ENCODE results near the gene RAB20. TPM values are rescaled to one million over a fixed set of nuclear protein-coding genes. Genes with fewer than 3 reads are reported as not detected.
A peak's percentile ranks its signal among the peaks of the same experiment; 100 is the strongest.

Gene RAB20
- total RNA-seq, 2 experiments from 2014 or later = 3.9 to 4.2 TPM

DNA sequence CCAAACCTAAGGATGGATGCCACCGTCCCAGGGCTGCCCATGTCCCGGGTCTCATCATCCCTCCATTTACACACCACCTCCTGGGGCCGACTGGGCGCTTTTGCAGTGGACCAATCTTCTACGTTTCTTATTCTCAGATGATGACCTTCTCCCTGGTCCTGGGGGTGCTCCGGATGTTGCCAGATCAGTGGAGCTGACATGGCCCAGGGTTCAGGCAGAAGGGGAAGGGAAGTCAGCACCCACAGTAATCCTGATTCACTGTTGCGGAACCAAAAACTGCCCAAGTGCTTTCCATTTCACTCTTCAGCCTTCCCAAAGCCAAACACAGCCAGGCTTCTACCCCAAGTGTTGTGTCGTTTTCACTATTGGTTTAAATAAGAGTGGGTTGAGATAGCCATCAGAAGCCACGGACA is 29.8 kb downstream of the RAB20 start:
- Mint-ChIP-seq H3K27ac (no peak overlapping the region), H3K4me3 (no peak overlapping the region), H3K9me3 (ENCODE audit: insufficient read depth) (no peaks in the 10 kb centered on the region), H3K4me1 (ENCODE audit: low read depth) (peaks cover 6% of the 10 kb centered on the region), H3K27me3 (ENCODE audit: low read depth) (no peaks in the 10 kb centered on the region), H3K36me3 (ENCODE audit: low read depth) (peaks cover 2% of the 10 kb centered on the region)
- no peak for ATAC-seq
- POLR2A ChIA-PET = no interaction called here
- CTCF ChIA-PET = no interaction called here
- DNase-seq = no peak

- H3K4me3 Mint-ChIP-seq = no peak overlapping the region
- H3K27ac Mint-ChIP-seq = no peak overlapping the region
- ATAC-seq = no peak
- DNase-seq = no peak
- peaks cover 8% of the 10 kb centered on the region for H3K4me1 Mint-ChIP-seq (ENCODE audit: low read depth)
- no peaks in the 10 kb centered on the region for H3K9me3 Mint-ChIP-seq (ENCODE audit: insufficient read depth)
- CTCF ChIA-PET = no interaction called here
- no peaks in the 10 kb centered on the region for H3K36me3 Mint-ChIP-seq (ENCODE audit: low read depth)
- H3K27me3 Mint-ChIP-seq (ENCODE audit: low read depth) = no peaks in the 10 kb centered on the region
- POLR2A ChIA-PET = no interaction called here
These were observed 30.4 kb downstream of the RAB20 start for GRCh38 chr13:110531100-110531499.

- H3K36me3 Mint-ChIP-seq (ENCODE audit: low read depth) = no peaks in the 10 kb centered on the region
- ChIA-PET CTCF (no interaction called here), POLR2A (no interaction called here)
- H3K27me3 Mint-ChIP-seq (ENCODE audit: low read depth) = no peaks in the 10 kb centered on the region
- H3K4me1 Mint-ChIP-seq (ENCODE audit: low read depth) = peaks cover 19% of the 10 kb centered on the region
- no peaks in the 10 kb centered on the region for H3K9me3 Mint-ChIP-seq (ENCODE audit: insufficient read depth)
- DNase-seq (no peak), ATAC-seq (no peak)
- no peak overlapping the region for H3K4me3 Mint-ChIP-seq
- H3K27ac Mint-ChIP-seq = no peak overlapping the region
These were observed 31.8 kb downstream of the RAB20 start for GRCh38 chr13:110529522-110530311.

DNA sequence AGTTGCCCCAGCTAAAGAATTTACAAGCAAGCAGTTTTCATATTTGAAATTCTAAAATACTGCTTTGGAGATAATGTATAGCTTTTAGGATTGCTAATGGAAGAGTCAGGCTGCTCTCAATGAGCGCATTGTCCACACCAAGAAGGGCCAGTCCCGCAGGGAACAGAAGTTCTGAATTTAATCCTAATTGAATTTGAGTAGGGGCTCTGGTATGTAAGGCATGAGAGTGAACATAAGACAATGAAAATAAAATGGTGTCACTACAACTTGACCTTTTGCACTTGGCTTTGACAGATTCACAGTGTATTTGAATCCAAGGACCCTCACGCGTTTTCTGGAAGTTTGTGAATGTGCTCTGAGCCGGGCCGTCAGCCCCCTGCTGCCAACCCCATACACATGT is 32.6 kb downstream of the RAB20 start:
- H3K4me1 Mint-ChIP-seq (ENCODE audit: low read depth) = peaks cover 27% of the 10 kb centered on the region
- H3K9me3 Mint-ChIP-seq (ENCODE audit: insufficient read depth) = no peaks in the 10 kb centered on the region
- ChIA-PET POLR2A (no interaction called here), CTCF (no interaction called here)
- H3K36me3 Mint-ChIP-seq (ENCODE audit: low read depth) = no peaks in the 10 kb centered on the region
- H3K27me3 Mint-ChIP-seq (ENCODE audit: low read depth) = no peaks in the 10 kb centered on the region
- no peak overlapping the region for H3K27ac Mint-ChIP-seq
- no peak overlapping the region for H3K4me3 Mint-ChIP-seq
- ATAC-seq = no peak
- DNase-seq = no peak

DNA sequence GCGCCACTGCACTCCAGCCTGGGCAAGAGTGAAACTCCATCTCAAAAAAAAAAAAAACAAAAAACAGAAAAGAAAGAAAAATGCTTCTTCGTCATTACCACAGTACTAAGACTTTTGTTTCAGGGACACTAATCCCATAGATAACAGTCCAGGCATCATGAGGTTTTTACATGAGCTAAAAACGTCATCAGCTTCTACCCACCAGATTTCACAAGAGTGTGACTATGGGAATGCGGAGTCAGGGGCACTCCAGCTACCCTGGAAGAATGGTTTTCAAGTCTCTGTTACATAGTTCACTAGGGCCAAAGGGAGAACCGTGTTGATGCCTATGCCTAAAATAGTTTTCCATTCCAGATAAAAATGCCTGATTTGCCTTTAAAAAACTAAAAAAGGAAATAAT is 33.2 kb downstream of the RAB20 start:
- DNase-seq (no peak), ATAC-seq (no peak)
- Mint-ChIP-seq H3K4me3 (no peak overlapping the region), H3K9me3 (ENCODE audit: insufficient read depth) (no peaks in the 10 kb centered on the region), H3K36me3 (ENCODE audit: low read depth) (no peaks in the 10 kb centered on the region), H3K4me1 (ENCODE audit: low read depth) (peaks cover 27% of the 10 kb centered on the region), H3K27ac (no peak overlapping the region), H3K27me3 (ENCODE audit: low read depth) (no peaks in the 10 kb centered on the region)
- ChIA-PET CTCF (no interaction called here), POLR2A (no interaction called here)

DNA sequence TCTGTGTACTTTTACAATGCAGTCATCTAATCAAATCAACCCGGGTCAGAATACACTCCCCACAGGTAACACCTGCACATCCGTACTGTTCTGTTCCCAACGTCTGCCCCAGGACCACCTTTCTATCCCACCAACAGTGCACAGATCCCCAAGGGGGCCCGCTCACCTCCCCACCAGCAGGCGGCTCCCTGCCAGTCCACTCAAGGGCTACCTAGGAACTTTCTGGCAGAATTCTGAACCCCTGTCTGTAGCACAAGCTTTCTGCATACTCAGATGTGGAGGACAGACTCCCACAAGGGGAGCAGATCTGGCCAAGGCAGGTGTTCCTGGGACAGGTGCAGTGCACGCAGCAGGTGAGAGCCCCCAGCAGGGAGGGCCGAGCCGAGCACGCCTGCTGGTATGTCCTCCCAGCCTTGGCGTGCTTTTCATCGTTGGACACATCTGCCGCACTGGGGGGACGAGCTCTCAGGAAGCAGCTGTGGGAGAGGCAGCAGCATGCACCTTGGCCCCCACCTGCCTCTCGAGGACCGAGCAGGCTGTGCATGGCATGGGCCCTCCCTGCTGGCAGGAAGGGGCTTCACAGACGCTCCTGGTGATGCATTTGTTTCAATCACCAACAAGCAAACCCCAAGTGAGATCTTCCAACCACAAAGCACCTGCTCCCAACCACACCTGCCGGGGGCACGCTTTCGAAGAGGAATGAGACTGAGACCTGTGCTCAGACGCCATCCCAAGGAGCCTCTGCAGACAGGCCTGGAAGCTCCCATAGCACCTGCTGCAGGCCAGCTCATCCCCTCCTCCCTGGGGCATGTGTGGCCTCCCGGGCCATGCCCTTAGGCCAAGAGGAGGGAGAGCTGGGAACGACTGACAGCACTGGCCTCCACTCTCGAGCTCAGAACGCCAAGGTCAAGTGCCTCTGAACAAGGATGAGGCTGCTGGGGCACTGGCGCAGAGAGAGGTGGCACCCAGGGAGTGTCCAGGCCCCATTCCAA is 35.9 kb downstream of the RAB20 start:
- no peaks in the 10 kb centered on the region for H3K36me3 Mint-ChIP-seq (ENCODE audit: low read depth)
- peak; percentile 35 for DNase-seq
- no peaks in the 10 kb centered on the region for H3K9me3 Mint-ChIP-seq (ENCODE audit: insufficient read depth)
- peak; percentile 55 for ATAC-seq
- CTCF ChIA-PET = no interaction called here
- H3K27me3 Mint-ChIP-seq (ENCODE audit: low read depth) = no peaks in the 10 kb centered on the region
- H3K4me1 Mint-ChIP-seq (ENCODE audit: low read depth) = peaks cover 33% of the 10 kb centered on the region
- POLR2A ChIA-PET = no interaction called here
- no peak overlapping the region for H3K4me3 Mint-ChIP-seq
- H3K27ac Mint-ChIP-seq = no peak overlapping the region

GRCh38 chr13:110524541-110525257 is 36.8 kb downstream of the RAB20 start:
- POLR2A ChIA-PET = no interaction called here

GRCh38 chr13:110523838-110524540 is 37.5 kb downstream of the RAB20 start:
- no peak overlapping the region for H3K4me3 Mint-ChIP-seq
- no peaks in the 10 kb centered on the region for H3K27me3 Mint-ChIP-seq (ENCODE audit: low read depth)
- ATAC-seq (no peak), DNase-seq (no peak)
- peaks cover 36% of the 10 kb centered on the region for H3K4me1 Mint-ChIP-seq (ENCODE audit: low read depth)
- ChIA-PET POLR2A (no interaction called here), CTCF (no interaction called here)
- H3K27ac Mint-ChIP-seq = no peak overlapping the region
- H3K36me3 Mint-ChIP-seq (ENCODE audit: low read depth) = no peaks in the 10 kb centered on the region
- no peaks in the 10 kb centered on the region for H3K9me3 Mint-ChIP-seq (ENCODE audit: insufficient read depth)

More at GRCh38 chr13:110524541-110525257, 36.8 kb downstream of the RAB20 start:
- Mint-ChIP-seq H3K4me1 (ENCODE audit: low read depth) (peaks cover 36% of the 10 kb centered on the region), H3K36me3 (ENCODE audit: low read depth) (no peaks in the 10 kb centered on the region), H3K4me3 (no peak overlapping the region), H3K27ac (peak overlapping the region; percentile 46), H3K27me3 (ENCODE audit: low read depth) (no peaks in the 10 kb centered on the region), H3K9me3 (ENCODE audit: insufficient read depth) (no peaks in the 10 kb centered on the region)
- CTCF ChIA-PET = no interaction called here
- ATAC-seq (peak; percentile 47), DNase-seq (peak; percentile 35)

GRCh38 chr13:110523180-110523579 is 38.3 kb downstream of the RAB20 start:
- no peak for DNase-seq
- Mint-ChIP-seq H3K4me1 (ENCODE audit: low read depth) (peaks cover 36% of the 10 kb centered on the region), H3K4me3 (no peak overlapping the region), H3K27ac (no peak overlapping the region), H3K36me3 (ENCODE audit: low read depth) (no peaks in the 10 kb centered on the region), H3K9me3 (ENCODE audit: insufficient read depth) (no peaks in the 10 kb centered on the region), H3K27me3 (ENCODE audit: low read depth) (no peaks in the 10 kb centered on the region)
- CTCF ChIA-PET = no interaction called here
- no peak for ATAC-seq
- POLR2A ChIA-PET = no interaction called here

GRCh38 chr13:110522721-110523120 is 38.8 kb downstream of the RAB20 start:
- no peaks in the 10 kb centered on the region for H3K27me3 Mint-ChIP-seq (ENCODE audit: low read depth)
- no peak overlapping the region for H3K27ac Mint-ChIP-seq
- no peaks in the 10 kb centered on the region for H3K9me3 Mint-ChIP-seq (ENCODE audit: insufficient read depth)
- DNase-seq (no peak), ATAC-seq (no peak)
- H3K4me3 Mint-ChIP-seq = no peak overlapping the region
- ChIA-PET POLR2A (no interaction called here), CTCF (no interaction called here)
- H3K36me3 Mint-ChIP-seq (ENCODE audit: low read depth) = no peaks in the 10 kb centered on the region
- peaks cover 36% of the 10 kb centered on the region for H3K4me1 Mint-ChIP-seq (ENCODE audit: low read depth)

DNA sequence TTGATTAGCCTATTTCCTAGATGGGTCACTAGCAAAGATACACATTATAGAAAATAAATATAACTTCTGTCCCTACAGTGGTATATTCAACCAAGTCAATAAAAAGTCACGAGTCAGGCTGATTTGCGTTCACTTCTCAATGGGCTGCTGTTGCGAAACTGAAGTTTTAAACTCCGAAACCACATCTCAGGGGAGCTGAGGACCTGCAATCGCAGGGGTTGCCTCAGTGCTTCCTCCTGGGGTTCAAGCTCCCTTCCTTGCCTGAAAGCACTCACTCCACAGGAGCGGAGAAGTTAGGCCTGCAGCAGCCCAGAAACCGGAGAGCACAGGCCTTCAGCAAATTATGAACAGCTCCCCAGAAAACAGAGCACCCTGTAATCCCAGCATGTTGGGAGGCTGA is 39.6 kb downstream of the RAB20 start:
- CTCF ChIA-PET = no interaction called here
- Mint-ChIP-seq H3K4me3 (no peak overlapping the region), H3K9me3 (ENCODE audit: insufficient read depth) (no peaks in the 10 kb centered on the region), H3K27ac (no peak overlapping the region), H3K4me1 (ENCODE audit: low read depth) (peaks cover 36% of the 10 kb centered on the region), H3K36me3 (ENCODE audit: low read depth) (no peaks in the 10 kb centered on the region), H3K27me3 (ENCODE audit: low read depth) (no peaks in the 10 kb centered on the region)
- DNase-seq (no peak), ATAC-seq (no peak)
- POLR2A ChIA-PET = no interaction called here
